Measurements from ENCODE around the gene GGCX. TPM values are rescaled to one million over a fixed set of nuclear protein-coding genes. Genes with fewer than 3 reads are reported as not detected.

The GGCX gene
- total and polyA plus RNA-seq, 4 donors: 15.5 to 48.3 (median 24.4) TPM

Other genes with a start within 250 kb of the GGCX start
- 100 to 1,000 TPM; 116 to 123 TPM for gene TGOLN2, start 233.5 kb downstream of the GGCX start, total RNA-seq
- 10 to 100 TPM; 37.1 to 58.5 TPM for gene TGOLN2, start 233.5 kb downstream of the GGCX start, polyA plus RNA-seq
- 10 to 100 TPM; 23.8 to 29.5 TPM for gene RETSAT, start 207.0 kb downstream of the GGCX start, total RNA-seq
- 10 to 100 TPM; 18.9 to 22.7 TPM for gene RETSAT, start 207.0 kb downstream of the GGCX start, polyA plus RNA-seq
- 10 to 100 TPM; 17.0 to 26.6 TPM for gene ELMOD3, start 206.7 kb downstream of the GGCX start, total RNA-seq
- gene ELMOD3, start 206.7 kb downstream of the GGCX start, polyA plus RNA-seq: 10 to 100 TPM in 1 of 2 donors, 1 to 10 TPM in 1; 9.5 to 38.3 TPM
- 10 to 100 TPM; 67.1 to 78.5 TPM for gene CAPG, start 151.1 kb downstream of the GGCX start, total RNA-seq
- gene CAPG, start 151.1 kb downstream of the GGCX start, polyA plus RNA-seq: 100 to 1,000 TPM in 1 of 2 donors, 10 to 100 TPM in 1; 24.9 to 103 TPM
- not detected for gene SH2D6, start 142.8 kb downstream of the GGCX start, total RNA-seq
- gene SH2D6, start 142.8 kb downstream of the GGCX start, polyA plus RNA-seq: 1 to 10 TPM in 1 of 2 donors, not detected in 1; 1.5 TPM
- 100 to 1,000 TPM; 193 to 397 TPM for gene MAT2A, start 22.3 kb downstream of the GGCX start, total RNA-seq
- 100 to 1,000 TPM in 1 of 2 donors, 10 to 100 TPM in 1; 48.8 to 167 TPM for gene MAT2A, start 22.3 kb downstream of the GGCX start, polyA plus RNA-seq
- 10 to 100 TPM; 40.5 to 43.5 TPM for gene VAMP8, start 16.1 kb upstream of the GGCX start, total RNA-seq
- gene VAMP8, start 16.1 kb upstream of the GGCX start, polyA plus RNA-seq: 100 to 1,000 TPM in 1 of 2 donors, 10 to 100 TPM in 1; 23.9 to 256 TPM
- gene VAMP5, start 22.9 kb upstream of the GGCX start, total RNA-seq: 10 to 100 TPM; 60.3 to 83.8 TPM
- 100 to 1,000 TPM; 180 to 186 TPM for gene VAMP5, start 22.9 kb upstream of the GGCX start, polyA plus RNA-seq
- 10 to 100 TPM; 76.0 to 98.5 TPM for gene RNF181, start 34.3 kb upstream of the GGCX start, total RNA-seq
- gene RNF181, start 34.3 kb upstream of the GGCX start, polyA plus RNA-seq: 100 to 1,000 TPM; 148 to 203 TPM
- gene TMEM150A, start 41.2 kb upstream of the GGCX start, total RNA-seq: 10 to 100 TPM; 13.9 to 19.2 TPM
- 10 to 100 TPM; 17.8 to 27.8 TPM for gene TMEM150A, start 41.2 kb upstream of the GGCX start, polyA plus RNA-seq
- gene C2orf68, start 50.6 kb upstream of the GGCX start, total RNA-seq: 10 to 100 TPM; 22.8 to 35.2 TPM
- 10 to 100 TPM; 15.5 to 19.9 TPM for gene C2orf68, start 50.6 kb upstream of the GGCX start, polyA plus RNA-seq
- gene USP39, start 54.7 kb upstream of the GGCX start, total RNA-seq: 10 to 100 TPM; 27.4 to 37.0 TPM
- 10 to 100 TPM; 33.6 to 37.0 TPM for gene USP39, start 54.7 kb upstream of the GGCX start, polyA plus RNA-seq
- 1 to 10 TPM in 1 of 2 donors, not detected in 1; 1.7 TPM for gene SFTPB, start 106.7 kb upstream of the GGCX start, total RNA-seq
- gene SFTPB, start 106.7 kb upstream of the GGCX start, polyA plus RNA-seq: 1 to 10 TPM; 2.3 to 8.1 TPM
- gene GNLY, start 132.9 kb upstream of the GGCX start, total RNA-seq: 1 to 10 TPM; 2.1 to 8.0 TPM
- gene GNLY, start 132.9 kb upstream of the GGCX start, polyA plus RNA-seq: under 1 TPM in 1 of 2 donors, not detected in 1; 0.43 TPM
- gene ATOH8, start 192.5 kb upstream of the GGCX start, total RNA-seq: 10 to 100 TPM; 56.7 to 68.5 TPM
- 10 to 100 TPM; 51.5 to 78.8 TPM for gene ATOH8, start 192.5 kb upstream of the GGCX start, polyA plus RNA-seq

All from aorta (tissue), 4 donors.